ENCODE results near the gene HASPIN. TPM values are rescaled to one million over a fixed set of nuclear protein-coding genes. Genes with fewer than 3 reads are reported as not detected.

HASPIN gene
- total RNA-seq, 1 experiment from 2014 or later: 26.8 TPM

GRCh38 chr17:3685174-3685573 lies 38.5 kb upstream of the HASPIN start:
- Histone ChIP-seq H3F3A (ENCODE audit: insufficient read depth, low read depth) (no peaks in the 10 kb centered on the region), H3K27me3 (ENCODE audit: insufficient read depth, low read depth) (no peaks in the 10 kb centered on the region), H2AFZ (no peak overlapping the region), H3K4me2 (no peak overlapping the region), H3K27ac (no peak overlapping the region), H3K4me1 (replicated peaks; ENCODE audit: insufficient read depth) (no peaks in the 10 kb centered on the region), H3K79me2 (ENCODE audit: low read depth) (no peaks in the 10 kb centered on the region), H4K20me1 (ENCODE audit: insufficient read depth) (no peaks in the 10 kb centered on the region; the same call in 1 of the 2 replicates), H3K9me3 (ENCODE audit: insufficient read depth, low read depth) (no peaks in the 10 kb centered on the region), H3K36me3 (ENCODE audit: low read depth) (no peaks in the 10 kb centered on the region), H3K4me3 (no peak overlapping the region), H3K9me2 (ENCODE audit: insufficient read depth) (no peaks in the 10 kb centered on the region)
- BruUV-seq (replicated peaks): no TSS peak
- ChIA-PET CTCF (no interaction called here), POLR2A (ENCODE audit: unreplicated experiment) (no interaction called here)
- DNase-seq: no peak
- intact Hi-C loops (cut with micrococcal nuclease; ENCODE audit: unreplicated experiment): no loop called here
- TF ChIP-seq, protein P1, sequence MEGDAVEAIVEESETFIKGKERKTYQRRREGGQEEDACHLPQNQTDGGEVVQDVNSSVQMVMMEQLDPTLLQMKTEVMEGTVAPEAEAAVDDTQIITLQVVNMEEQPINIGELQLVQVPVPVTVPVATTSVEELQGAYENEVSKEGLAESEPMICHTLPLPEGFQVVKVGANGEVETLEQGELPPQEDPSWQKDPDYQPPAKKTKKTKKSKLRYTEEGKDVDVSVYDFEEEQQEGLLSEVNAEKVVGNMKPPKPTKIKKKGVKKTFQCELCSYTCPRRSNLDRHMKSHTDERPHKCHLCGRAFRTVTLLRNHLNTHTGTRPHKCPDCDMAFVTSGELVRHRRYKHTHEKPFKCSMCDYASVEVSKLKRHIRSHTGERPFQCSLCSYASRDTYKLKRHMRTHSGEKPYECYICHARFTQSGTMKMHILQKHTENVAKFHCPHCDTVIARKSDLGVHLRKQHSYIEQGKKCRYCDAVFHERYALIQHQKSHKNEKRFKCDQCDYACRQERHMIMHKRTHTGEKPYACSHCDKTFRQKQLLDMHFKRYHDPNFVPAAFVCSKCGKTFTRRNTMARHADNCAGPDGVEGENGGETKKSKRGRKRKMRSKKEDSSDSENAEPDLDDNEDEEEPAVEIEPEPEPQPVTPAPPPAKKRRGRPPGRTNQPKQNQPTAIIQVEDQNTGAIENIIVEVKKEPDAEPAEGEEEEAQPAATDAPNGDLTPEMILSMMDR (conservative IDR thresholded peaks at IDR 0.05): no peak
- no peak for TF ChIP-seq EZH2 (IDR thresholded peaks at IDR 0.05; ENCODE audit: low read depth)

GRCh38 chr17:3688027-3688553 lies 35.6 kb upstream of the HASPIN start:
- no peak for DNase-seq
- BruUV-seq (replicated peaks): no TSS peak
- Histone ChIP-seq H3K4me1 (replicated peaks; ENCODE audit: insufficient read depth) (no peaks in the 10 kb centered on the region), H3K27ac (no peak overlapping the region), H3K4me2 (no peak overlapping the region), H3K4me3 (no peak overlapping the region), H3F3A (ENCODE audit: insufficient read depth, low read depth) (peaks cover 6% of the 10 kb centered on the region; the same call in 1 of the 2 replicates), H2AFZ (no peak overlapping the region), H3K36me3 (ENCODE audit: low read depth) (no peaks in the 10 kb centered on the region), H3K9me3 (ENCODE audit: insufficient read depth, low read depth) (no peaks in the 10 kb centered on the region), H3K27me3 (ENCODE audit: insufficient read depth, low read depth) (no peaks in the 10 kb centered on the region), H3K79me2 (ENCODE audit: low read depth) (peaks cover 10% of the 10 kb centered on the region), H4K20me1 (ENCODE audit: insufficient read depth) (no peaks in the 10 kb centered on the region; the same call in 1 of the 2 replicates), H3K9me2 (ENCODE audit: insufficient read depth) (no peaks in the 10 kb centered on the region)
- POLR2A ChIA-PET (ENCODE audit: unreplicated experiment): no interaction called here
- intact Hi-C loops (cut with micrococcal nuclease; ENCODE audit: unreplicated experiment): no loop called here
- CTCF ChIA-PET: no interaction called here
- TF ChIP-seq, protein P1 (conservative IDR thresholded peaks at IDR 0.05): no peak
- no peak for TF ChIP-seq EZH2 (IDR thresholded peaks at IDR 0.05; ENCODE audit: low read depth)

DNA sequence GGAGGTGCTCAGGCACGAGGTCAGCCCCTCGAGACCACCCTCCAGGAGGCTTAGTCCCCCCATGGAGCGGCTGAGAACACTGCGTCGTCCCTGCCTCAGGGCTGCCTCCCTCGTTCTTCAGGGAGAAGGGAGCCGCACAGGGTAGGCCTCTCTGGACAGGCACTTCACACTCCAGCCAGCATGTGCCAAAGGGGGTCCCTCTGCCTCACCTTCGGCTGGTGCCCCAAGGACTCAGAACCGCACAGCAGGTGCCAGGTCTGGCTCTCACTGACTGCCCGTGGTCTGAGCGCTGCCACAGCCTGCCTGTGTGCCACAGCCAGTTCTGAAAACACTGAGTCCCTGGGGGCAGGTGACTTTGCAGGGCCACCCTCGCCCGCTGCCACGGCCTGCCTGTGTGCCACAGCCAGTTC lies 34.8 kb upstream of the HASPIN start:
- no peak for DNase-seq
- BruUV-seq (replicated peaks): no TSS peak
- POLR2A ChIA-PET (ENCODE audit: unreplicated experiment): no interaction called here

More for the DNA sequence above, 34.8 kb upstream of the HASPIN start:
- intact Hi-C loops (cut with micrococcal nuclease; ENCODE audit: unreplicated experiment): no loop called here
- no peak overlapping the region for H3K27ac ChIP-seq
- H3K79me2 ChIP-seq (ENCODE audit: low read depth): peaks cover 16% of the 10 kb centered on the region
- H3K4me3 ChIP-seq: no peak overlapping the region
- no peaks in the 10 kb centered on the region for H3K36me3 ChIP-seq (ENCODE audit: low read depth)
- TF ChIP-seq, protein P1 (conservative IDR thresholded peaks at IDR 0.05): no peak
- no peak for TF ChIP-seq EZH2 (IDR thresholded peaks at IDR 0.05; ENCODE audit: low read depth)
- H2AFZ ChIP-seq: no peak overlapping the region
- H3K9me3 ChIP-seq (ENCODE audit: insufficient read depth, low read depth): no peaks in the 10 kb centered on the region
- CTCF ChIA-PET: no interaction called here
- H4K20me1 ChIP-seq (ENCODE audit: insufficient read depth): no peaks in the 10 kb centered on the region; the same call in 1 of the 2 replicates
- no peaks in the 10 kb centered on the region for H3K27me3 ChIP-seq (ENCODE audit: insufficient read depth, low read depth)
- H3F3A ChIP-seq (ENCODE audit: insufficient read depth, low read depth): peaks cover 10% of the 10 kb centered on the region; the same call in 1 of the 2 replicates
- no peaks in the 10 kb centered on the region for H3K9me2 ChIP-seq (ENCODE audit: insufficient read depth)
- no peak overlapping the region for H3K4me2 ChIP-seq
- 0 out of 2 replicates have a peak, but pooled peaks cover 2% of the 10 kb centered on the region for H3K4me1 ChIP-seq (replicated peaks; ENCODE audit: insufficient read depth)

Data from PC-9 (cell line).